HG02678 (cell line): Measurements from ENCODE around the gene KIAA1671.

ENCODE experiments used
- ATAC-seq: cut with Tn5 transposase; IDR thresholded peaks from one replicate; pipeline ENCODE4 v1.9.1; 2021; ENCODE audit warnings: mild to moderate bottlenecking, moderate library complexity; ENCODE audit not compliant: unreplicated experiment

Gene KIAA1671

DNA sequence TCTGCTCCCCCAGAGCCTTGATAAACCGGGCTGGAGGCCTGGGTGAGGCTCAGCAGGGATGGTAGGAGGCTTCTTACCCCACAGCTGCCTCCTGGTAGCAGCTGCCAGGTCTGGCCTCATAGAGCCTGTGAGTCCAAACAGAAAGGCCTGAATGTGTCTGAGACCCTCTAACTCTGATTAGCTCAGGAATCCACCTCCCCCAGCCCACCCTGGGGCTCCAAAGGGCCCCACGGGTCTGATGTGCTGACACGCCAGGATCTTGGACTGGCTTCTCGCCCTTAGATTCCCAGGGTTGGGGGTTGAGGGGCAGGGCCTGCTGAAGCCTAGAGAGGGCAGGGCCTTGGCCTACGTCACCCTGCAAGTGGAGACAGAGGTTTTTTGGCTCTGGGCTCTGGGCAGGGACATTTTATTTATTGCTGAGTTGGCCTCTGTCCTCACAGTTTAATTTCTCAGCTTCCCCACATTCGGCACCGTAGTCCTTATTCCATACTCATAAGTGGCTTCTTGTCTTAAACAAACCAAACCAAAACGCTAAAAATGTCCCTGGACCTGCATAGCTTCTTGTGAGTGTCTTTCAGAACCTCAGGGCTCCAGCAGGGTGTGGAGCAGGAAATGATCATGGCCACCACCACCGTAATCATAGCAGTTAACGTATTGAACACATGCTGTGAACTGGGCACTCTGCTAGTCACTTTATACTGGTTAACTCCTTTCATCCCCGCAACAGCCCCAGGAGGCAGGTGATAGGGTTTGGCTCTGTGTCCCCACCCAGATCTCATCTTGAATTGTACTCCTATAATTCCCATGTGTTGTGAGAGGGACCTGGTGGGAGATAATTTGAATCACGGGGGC lies 25.1 kb downstream of the KIAA1671 start:
- ATAC-seq = no peak

DNA sequence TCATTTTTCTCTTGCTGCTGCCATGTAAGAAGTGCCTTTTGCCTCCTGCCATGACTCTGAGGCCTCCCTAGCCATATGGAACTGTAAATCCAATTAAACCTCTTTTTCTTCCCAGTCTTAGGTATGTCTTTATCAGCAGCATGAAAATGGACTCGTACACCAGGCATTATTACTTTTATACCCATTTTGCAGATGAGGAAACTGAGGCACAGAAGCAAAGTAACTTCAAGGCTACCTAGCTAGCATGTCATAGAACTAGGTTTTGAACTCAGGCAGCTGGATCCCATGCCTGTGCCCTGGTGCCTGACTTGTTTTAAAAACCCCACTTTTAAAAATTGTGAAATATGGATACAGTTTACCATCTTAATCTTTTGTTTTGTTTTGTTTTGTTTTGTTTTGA lies 25.8 kb downstream of the KIAA1671 start:
- no peak for ATAC-seq

DNA sequence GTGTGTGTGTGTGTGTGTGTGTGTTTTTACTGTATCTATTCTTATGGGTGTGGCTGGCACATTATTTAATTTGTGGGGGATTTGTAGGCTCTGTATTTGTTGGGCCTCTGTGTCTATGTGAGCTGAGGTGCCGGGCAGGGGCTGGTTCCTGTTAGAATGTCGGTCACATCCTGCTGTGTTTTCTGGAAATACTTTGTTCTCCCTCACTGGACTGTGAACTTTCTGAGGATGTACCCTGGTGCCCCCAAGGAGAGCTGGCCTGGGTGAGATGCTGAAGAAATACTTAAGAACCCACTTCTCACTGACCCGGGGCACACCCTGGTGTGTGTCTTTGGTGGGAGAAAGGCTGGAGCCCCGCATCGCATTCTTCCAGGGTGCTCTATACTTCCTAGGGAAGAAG lies 28.6 kb downstream of the KIAA1671 start:
- no peak for ATAC-seq

DNA sequence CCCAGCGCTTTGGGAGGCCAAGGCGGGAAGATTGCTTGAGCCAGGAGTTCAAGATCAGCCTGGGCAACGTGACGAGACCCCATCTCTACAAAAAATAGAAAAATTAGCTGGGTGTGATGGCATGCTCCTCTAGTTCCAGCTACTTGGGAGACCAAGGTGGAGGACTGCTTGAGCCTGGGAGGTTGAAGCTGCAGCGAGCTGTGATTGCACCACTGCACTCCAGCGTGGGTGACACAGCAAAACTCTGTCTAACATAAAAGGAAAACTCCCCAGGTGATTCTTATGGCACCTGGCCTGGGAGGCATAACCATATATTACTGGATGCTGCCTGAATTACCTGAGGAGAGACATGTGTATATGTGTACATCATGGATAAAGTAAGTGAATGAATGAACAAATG lies 29.1 kb downstream of the KIAA1671 start:
- no peak for ATAC-seq

DNA sequence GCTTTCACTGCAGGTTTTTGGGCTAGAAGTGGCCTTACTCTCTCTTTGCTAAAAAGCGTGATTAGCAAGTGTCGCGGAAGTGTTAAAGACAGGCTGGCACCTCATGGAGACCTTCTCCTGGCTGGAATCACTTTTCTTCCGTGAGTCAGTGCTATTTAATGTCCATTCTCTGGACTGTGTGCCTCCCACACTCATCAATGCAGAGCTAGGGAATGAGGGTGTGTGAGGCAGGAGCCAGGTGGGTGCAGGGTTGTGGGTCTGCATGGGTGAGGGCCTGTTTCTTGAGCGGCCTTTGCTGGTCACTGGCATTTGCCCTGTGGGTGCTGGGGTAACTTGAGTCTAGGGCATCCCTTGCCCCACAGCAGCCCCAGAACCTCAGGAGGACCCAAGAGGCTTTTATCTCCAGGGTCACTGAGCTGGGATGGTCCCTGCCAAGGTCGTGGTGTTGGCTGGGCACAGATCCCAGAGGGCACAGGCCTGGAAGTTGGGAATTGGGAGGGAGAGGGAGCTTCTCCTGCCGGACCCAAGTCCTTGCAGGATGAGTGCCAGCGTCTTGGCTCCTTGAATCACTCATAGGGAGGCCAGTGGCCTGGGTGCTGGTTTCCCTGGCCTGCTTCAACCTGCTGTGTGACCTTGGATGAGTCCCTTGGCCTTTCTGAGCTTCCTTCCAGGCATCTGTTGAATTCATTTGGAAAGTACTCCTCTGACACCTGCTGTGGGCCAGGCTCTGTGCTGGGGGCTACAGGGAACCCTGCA lies 30.0 kb downstream of the KIAA1671 start:
- no peak for ATAC-seq

DNA sequence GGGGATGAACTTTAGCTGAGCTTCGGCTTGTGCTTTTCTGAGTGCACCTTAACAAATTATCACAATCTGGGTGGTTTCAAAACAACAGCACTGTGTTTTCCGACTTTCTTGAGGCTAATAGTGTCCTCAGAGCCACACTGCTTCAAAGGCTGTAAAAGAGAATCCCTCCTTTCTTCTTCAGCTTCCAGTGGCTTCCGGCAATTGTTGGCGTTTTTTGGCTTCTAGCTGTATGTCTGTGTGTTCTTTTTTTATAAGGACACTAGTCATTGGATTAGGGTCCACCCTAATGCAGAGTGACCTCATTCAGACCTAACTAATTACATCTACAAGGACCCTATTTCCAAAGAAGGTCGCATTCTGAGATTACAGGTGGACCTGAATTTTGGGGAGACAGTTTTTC lies 30.6 kb downstream of the KIAA1671 start:
- no peak for ATAC-seq

DNA sequence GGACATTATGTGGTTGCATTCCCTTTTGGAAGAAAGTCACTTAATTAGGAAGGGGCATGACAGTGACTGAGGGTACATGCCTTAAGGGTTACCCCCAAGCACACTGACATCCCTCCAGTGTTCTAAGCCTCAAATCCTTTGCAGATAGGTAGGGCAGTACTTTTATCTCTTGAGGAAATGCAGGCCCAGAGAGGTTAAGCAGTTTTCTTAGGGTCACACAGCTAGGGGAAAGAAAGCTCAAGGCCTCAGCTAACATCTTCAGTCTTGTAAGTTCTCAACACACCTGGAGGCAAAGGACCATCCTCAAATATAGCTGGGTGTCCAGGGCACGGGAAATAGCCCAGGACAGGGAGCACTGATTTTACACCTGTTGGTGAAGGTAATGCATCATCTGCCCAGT lies 31.6 kb downstream of the KIAA1671 start:
- ATAC-seq = no peak

DNA sequence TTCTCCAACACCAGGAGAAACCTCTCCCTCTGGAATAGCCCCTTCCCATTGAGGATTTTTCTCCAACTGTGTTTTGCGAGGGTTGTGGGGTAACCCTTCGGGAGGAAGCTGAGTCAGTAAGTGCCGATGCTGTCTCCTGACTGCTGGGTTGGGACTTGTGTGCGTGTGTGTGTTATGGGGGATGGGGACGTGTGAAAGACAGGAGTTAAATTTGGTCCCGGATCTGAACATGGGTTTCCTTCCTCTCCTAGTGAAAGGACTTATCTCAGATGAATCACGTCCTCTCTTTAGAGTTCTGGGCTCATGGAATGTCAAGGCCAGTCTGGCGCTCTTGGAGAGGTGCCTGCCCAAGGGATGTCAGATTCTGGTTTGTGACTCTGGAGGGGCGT lies 33.3 kb downstream of the KIAA1671 start:
- ATAC-seq = no peak

DNA sequence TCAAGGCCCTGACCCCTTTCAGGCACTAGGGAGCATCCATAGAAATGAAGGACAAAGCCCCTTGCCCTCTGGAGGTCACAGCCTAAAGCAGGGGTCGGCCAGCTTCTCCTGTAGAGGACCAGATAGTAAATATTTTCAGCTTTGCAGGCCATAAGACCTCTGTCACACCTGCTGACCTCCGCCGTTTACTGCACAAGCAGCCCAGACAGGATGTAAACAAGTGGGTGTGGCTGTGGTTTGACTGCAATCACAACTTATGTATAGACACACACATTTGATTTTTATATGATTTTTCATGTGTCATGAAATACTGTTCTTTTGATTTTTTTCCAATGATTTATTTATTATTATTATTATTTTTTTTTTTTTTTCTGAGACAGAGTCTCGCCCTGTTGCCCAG lies 34.3 kb downstream of the KIAA1671 start:
- ATAC-seq = no peak

DNA sequence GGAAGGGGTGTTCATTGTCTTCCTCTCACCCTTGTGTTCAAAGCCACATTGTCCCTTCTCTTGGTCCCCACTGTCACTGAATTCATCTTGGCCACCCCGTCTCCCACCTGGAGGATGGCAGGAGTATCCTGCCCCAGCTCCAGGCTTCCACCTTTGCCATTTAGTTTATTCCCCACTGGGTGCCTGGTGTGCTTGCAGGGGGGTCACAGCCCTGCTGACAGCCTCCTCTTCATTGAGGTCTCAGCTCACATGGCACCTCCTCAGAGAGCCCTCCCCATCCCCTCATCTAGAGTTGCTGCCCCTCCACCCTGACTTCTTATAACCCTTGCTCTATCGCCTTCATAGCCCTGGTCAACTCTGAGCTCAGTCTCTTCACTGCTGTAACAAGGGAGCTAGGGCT lies 36.6 kb downstream of the KIAA1671 start:
- ATAC-seq = no peak

DNA sequence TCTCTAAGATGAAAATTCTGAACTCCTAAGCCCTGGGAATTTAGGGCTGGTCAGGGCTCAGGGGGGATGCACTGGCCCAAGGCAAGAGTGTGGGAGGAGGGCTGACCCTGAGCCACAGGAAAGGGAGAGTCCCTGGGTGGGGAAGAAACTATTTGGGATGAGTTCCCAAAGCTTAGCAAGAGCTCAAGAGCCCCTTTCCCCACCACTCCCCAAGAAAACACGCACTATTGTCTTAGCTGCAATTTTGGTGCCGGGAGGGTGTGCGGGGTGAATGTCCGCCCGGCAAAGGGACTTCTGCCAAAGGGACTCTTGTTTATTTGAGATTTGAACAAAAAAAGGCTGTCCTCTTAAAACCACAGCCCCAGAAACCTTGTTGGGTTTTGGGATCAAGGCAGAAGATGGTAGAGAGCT lies 37.0 kb downstream of the KIAA1671 start:
- ATAC-seq = no peak

DNA sequence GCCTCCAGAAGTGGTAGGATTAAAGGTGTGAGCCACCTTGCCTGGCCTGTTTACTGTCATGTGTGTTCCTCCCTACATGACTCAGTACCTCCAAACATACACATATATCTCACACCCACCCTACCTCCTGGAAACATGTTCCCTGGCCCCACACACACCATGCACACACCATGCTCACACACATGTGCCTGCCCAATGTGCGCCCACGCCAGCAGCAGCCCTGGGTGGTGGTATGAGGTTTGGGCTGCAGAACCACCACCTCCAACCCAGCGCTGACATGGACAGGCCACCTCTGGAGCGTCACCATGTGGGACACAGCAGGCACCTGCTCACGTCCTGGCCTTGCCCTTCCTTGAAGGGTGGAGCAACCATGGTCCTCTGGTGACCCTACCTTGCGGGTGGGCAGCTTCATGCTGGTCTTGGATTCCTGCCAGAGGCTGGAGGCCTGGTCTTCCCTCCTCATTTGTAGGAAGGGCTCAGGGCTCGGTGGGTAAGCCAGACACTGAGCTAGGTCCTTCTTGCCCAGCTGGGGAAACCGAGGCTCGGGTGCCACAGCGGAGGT lies 37.9 kb downstream of the KIAA1671 start:
- no peak for ATAC-seq

DNA sequence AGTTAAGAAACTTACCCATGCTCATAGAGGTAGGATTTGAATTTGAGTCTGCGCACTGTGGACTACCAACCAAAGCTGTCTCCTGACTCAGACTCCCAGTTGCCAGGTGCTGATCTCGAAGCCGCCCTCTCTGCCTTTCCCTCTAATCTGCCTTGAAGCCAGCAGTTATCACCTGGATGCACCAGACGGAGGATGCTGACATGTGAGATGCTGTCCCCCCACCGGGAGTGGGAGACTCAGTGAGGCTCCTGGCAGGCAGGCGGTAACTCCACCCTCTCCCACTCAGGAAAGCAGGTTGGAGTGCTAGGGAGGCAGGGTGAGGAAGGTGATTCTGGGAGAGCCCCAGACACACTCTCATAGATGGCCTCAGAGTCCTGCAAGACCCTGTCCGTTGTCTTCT lies 40.4 kb downstream of the KIAA1671 start:
- no peak for ATAC-seq

DNA sequence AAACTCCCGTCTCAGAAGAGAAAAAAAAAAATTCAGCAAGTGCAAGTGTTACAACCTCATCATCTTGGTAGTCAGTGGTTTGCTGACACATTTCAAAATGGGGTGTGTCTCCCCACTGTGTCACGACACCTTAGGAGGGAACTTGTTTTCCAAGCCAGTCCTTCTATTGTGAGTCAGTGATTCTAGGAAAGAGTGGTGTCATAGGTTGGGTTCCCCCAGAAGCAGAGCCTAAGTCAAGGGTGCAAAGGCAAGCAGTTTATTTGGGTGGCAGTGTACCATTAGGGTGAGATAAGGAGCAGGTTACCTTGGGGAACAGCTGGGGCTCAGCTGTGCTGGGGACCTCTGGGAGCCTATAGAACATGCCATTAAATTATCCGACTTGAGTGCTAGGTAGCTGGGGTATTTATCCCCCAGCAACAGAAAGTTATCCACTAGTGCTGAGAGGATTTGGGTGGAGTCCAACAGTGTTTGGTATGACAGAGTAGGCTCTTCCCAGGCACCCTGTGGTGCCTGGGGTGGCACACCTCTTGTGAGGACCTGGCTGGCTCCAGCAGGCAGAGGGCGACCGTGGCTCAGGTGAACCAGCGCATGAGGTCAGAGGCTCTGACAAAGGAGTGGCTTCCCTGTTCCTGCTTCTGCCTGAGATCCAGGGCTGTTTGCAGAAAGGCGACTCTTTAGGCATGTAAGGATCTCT lies 41.7 kb downstream of the KIAA1671 start:
- ATAC-seq = no peak

DNA sequence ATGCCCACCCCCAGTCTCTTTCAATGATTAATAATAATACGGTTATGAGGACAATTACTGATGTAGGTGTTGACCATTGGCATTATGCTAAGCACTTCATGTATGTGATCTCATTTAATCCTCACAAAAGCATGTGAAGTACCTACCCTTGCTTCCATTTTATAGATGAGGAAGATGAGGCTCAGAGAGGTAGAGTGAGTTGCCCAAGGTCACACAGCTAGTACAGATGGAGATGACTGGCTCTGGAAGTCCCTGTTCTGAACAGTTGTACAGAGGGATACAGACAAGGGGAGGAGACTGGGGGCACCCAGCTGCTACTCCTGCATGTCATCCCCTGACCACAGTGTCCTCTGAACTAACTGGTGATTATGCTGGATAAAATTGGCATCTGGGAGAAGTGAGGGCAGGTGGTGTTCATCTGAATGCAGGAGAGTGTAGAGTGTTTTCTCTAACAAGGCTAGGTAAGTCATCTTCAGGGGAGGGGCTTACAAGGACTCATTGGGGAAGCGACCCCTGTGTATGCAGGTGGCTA lies 43.2 kb downstream of the KIAA1671 start:
- ATAC-seq = no peak

DNA sequence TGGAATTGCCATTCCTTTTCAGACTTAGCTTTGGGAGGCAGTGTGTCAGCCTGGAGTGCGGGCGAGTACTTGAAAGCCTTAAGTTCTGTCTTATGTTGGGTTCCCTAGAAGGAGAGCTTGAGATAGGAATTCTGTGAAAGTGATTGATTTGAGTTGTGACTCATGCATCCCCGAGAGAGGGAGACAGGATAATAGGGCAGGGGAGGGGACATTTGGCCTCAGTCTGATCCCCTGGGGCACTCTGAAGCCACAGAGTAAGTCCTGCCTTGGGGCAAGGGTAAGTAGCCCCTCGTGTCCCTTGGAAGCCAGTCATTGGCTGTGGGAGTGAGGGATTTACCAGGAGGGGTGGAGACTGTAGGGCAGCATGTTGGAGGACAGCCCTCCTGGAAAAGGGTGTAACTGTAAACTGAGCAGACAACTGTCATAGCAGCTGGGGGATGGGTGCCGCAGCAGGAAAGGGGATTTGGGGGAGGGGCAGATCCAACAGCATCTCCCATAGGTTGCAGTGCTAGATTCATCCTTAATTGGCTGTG lies 44.0 kb downstream of the KIAA1671 start:
- no peak for ATAC-seq

DNA sequence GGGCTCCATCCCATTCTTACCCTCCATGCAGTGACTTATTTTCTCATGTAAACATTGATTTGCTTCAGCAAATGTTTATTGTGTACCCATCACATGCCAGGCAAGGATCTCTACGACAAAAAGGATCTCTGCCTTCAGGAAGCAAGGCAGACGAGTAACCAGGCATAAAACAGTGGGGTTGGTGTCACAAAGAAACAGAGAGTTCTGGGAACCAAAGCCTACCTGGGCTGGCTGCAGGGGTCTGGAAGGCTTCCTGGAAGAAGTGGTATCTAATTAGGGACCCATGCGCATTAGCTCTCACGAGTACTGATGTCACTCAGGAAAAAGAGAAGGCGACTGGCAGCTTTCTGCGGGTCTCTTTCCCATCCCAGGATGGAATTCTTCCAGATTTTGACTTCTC lies 44.5 kb downstream of the KIAA1671 start:
- ATAC-seq = no peak

DNA sequence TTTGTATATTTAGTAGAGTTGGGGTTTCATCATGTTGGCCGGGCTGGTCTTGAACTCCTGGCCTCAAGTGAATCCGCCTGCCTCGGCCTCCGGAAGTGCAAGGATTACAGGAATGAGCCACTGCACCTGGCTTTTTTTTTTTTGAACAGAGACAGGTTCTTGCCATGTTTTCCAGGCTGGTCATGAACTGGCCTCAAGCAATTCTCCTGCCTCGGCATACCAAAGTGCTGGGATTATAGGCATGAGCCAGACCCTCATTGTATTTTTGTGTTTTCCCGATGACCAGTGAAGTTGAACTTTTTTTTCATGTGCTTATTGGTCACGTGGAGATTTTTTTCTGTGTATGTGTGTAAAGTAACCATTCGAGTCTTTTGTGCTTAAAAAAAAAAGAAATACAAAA lies 48.2 kb downstream of the KIAA1671 start:
- ATAC-seq = no peak

DNA sequence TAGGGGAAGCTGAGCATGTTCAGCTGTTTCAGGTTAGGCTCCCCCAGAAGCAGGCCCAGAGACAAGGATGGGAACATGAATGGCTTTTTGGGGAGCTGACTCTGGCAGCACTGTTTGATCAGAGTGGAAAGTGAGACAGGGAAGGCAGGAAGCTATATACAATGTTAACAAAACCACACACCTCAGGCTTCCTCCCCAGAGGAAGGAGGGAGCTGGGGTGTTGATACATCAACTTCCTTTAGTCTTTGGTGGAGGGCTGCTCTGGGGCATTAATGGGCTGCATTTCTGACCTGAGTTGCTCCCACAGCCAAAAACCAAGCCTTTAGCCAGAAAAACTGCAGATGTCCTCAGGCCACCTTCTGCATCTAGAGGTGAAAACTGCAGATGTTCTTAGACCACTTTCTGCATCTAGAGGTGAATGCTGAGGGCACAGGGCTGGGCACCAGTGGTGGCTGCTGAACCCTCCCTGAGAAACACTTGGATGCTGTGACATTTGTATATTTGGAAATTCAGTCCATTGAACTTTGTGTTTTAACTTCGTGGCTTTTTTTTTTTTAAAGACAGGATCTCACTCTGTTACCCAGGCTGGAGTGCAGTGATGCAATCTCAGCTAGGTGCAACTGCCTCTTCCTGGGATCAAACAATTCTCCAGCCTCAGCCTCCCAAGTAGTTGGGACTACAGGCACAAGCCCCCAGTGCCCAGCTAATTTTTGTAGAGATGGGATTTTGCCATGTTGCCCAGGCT lies 49.9 kb downstream of the KIAA1671 start:
- ATAC-seq = no peak

DNA sequence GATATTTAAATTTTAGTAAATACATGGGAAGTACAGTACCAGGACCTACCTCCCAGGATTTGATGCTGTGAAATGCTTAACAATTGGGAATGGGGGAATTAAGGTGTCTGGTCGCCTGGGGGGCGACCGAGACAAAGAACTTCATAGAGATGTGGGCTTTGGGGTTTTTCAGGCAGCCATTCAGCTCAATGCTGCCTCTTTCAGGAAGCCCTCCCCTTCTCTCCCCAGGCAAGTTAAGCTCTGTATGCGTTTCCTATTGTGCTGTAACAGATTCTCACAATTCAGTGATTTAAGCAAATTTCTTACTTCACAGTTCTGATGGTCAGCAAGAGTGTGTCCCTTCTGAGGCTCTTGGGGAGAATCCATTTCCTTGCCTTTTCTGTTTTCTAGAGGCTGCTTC lies 53.8 kb downstream of the KIAA1671 start:
- ATAC-seq = no peak
